GM19455 (cell line): Measurements from ENCODE around the gene DYNC2I2.
"Not testable (repeated sequence)": the region's sequence is repeated elsewhere in the genome, so short reads cannot be mapped to it uniquely, and the experiment has no call there.

Source experiments
- ATAC-seq: cut with Tn5 transposase; IDR thresholded peaks from one replicate; pipeline ENCODE4 v1.9.1; 2021; ENCODE audit not compliant: unreplicated experiment

DYNC2I2 gene

DNA sequence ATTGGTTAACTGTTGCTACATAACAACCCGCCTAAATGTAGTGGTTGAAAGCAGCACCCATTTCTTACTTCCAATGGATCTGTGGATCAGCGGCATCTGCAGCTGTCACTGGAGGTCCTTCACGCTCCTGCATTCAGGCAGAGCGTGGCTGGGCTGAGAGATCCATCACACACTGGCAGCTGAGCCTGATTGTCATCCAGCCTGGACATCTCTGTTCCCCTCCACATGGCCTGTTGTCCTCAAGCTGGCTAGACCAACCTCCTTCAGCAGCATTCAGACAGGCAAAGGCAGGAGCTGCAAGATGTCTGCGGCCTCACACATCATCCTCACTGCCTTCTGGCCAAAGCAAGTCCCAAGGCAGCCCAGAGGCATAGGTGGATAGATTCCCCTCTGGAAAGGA is 36.9 kb downstream of the DYNC2I2 start:
- ATAC-seq: no peak

DNA sequence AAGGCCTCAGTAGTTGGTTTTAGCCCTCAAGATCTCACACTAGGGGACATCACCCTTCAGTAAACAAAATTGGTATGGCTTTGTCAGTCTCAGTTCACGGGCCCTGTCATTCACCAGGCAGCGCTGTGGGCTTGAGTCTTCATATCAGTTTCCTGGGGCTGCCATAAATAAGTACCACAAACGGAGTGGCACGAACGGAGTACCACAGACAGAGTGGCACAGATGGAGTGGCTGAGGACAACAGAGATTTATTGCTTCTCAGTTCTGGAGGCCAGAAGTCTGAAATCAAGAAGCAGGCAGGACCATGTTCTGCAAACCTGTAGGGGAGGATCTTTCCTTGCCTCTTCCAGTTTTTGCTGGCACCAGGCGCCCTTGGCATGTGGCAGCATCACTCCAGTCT is 37.5 kb downstream of the DYNC2I2 start:
- no peak for ATAC-seq

- ATAC-seq: no peak
Measured at GRCh38 chr9:128617943-128618342, 38.7 kb downstream of the DYNC2I2 start.

DNA sequence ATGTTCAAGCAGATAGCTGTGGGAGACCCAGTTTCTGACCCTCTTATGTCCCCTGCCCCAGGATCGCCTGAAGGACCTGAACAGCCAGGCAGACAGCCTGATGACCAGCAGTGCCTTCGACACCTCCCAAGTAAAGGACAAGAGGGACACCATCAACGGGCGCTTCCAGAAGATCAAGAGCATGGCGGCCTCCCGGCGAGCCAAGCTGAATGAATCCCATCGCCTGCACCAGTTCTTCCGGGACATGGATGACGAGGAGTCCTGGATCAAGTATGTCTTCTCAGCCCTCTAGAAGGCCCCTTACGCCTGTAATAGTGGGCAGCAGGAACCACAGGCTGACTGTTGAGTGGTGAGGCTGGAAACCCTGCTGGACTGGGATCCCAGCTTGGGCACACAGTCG is 41.1 kb downstream of the DYNC2I2 start:
- ATAC-seq: no peak

GRCh38 chr9:128614728-128615127 is 41.9 kb downstream of the DYNC2I2 start:
- no peak for ATAC-seq

GRCh38 chr9:128611600-128612394 is 44.9 kb downstream of the DYNC2I2 start:
- no peak for ATAC-seq

DNA sequence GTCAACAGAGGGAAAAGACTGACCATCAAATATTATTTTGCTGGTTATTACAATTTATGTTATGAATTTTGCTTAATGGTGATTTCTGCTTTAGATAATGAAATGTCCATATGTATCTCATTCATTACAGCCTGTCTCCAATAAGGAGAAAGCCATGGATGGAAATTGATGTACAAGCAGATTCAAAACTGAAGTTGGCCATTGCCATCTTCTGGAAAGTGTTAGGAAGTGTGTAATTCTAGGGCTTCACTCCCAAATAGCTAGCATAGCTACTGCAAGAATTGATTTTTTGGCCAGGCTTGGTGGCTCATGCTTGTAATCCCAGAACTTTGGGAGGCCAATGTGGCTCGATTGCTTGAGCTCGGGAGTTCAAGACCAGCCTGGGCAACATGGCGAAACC is 45.8 kb downstream of the DYNC2I2 start:
- ATAC-seq: no peak

GRCh38 chr9:128607642-128608350 is 48.9 kb downstream of the DYNC2I2 start:
- ATAC-seq: no peak

DNA sequence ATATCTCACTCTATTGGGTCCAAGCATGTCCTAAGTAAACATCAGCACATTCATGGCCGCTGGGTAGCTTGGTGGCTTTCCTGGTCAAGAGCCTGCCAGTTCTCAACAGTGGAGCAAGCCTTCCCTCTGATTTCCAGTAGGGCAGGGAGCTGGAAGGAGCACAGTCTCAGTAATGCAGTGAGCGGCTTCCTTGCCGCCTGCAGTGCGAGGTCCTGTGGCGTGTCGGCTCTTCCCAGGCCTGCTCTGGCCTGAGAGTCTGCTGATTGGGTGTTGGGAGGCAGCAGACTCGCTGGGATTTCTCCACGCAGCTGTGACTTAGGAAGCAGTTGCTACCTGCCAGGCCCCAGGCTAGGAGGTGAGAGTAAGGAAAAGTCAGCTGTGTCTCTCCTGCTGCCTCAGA is 53.0 kb downstream of the DYNC2I2 start:
- ATAC-seq: no peak

GRCh38 chr9:128600099-128600498 is 56.5 kb downstream of the DYNC2I2 start:
- no peak for ATAC-seq

- ATAC-seq: no peak
Measured at GRCh38 chr9:128595471-128595870, 61.2 kb downstream of the DYNC2I2 start.

GRCh38 chr9:128593856-128594255 is 62.8 kb downstream of the DYNC2I2 start:
- ATAC-seq: no peak

GRCh38 chr9:128593039-128593438 is 63.6 kb downstream of the DYNC2I2 start:
- ATAC-seq: no peak

GRCh38 chr9:128588581-128589233 is 67.9 kb downstream of the DYNC2I2 start:
- no peak for ATAC-seq

DNA sequence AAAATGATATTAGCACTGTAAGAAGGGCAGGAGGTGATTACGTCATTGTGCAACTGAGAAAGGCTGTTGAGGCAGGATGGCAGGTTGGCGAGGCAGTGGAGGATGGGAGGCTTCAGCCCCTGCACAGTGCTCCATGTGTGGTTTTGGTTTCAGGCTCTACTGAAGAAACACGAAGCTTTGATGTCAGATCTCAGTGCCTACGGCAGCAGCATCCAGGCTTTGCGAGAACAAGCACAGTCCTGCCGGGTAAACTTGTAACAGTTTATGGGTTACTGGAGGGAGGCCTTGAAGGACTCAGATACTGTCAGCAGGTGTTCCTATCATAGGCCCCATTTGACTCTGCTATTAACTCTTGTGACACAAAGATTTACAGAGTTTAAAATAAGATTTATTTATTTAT is 69.2 kb downstream of the DYNC2I2 start:
- ATAC-seq: no peak

GRCh38 chr9:128586934-128587333 is 69.7 kb downstream of the DYNC2I2 start:
- ATAC-seq: not testable (repeated sequence)

- ATAC-seq: not testable (repeated sequence)
Measured at GRCh38 chr9:128585155-128585554, 71.5 kb downstream of the DYNC2I2 start.
